GM18867 (cell line): ENCODE data around the gene PPIL4.
"Not testable (repeated sequence)": the region's sequence is repeated elsewhere in the genome, so short reads cannot be mapped to it uniquely, and the experiment has no call there.

Source experiments
- ATAC-seq: cut with Tn5 transposase; IDR thresholded peaks from one replicate; pipeline ENCODE4 v1.9.1; 2021; ENCODE audit warnings: mild to moderate bottlenecking, moderate library complexity; ENCODE audit not compliant: unreplicated experiment

The PPIL4 gene

DNA sequence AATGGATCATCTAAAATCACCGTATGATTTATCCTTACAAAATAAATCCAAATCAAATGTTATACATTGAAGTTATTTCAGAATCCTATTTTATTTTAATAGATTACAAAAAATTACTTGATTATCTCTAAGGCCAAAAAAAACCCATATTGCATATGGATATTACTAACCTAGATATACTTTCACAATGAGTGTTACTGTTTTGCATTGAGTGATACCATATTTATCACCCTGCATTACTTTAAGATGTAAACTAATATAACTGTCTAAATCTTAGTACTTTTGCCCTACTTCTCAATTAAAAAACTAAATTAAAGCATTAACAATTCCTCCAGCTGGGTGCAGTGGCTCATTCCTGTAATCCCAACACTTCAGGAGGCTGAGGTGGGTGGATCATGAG is 11.1 kb downstream of the PPIL4 start:
- no peak for ATAC-seq

DNA sequence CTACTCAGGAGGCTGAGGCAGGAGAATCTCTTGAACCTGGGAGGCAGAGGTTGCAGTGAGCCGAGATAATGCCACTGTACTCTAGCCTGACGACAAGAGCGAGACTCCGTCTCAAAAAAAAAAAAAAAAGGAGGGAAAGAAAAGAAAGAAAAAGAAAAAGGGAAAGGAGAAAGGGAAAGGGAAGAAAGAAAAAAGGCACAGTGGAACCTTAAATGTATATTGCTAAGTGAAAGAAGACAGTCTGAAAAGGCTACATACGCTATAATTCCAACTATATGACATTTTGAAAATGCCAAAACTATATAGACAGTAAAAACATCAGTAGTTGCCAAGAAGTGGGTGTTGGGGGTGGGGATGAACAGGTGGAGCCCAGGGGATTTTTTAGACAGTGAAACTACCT is 16.2 kb downstream of the PPIL4 start:
- no peak for ATAC-seq

DNA sequence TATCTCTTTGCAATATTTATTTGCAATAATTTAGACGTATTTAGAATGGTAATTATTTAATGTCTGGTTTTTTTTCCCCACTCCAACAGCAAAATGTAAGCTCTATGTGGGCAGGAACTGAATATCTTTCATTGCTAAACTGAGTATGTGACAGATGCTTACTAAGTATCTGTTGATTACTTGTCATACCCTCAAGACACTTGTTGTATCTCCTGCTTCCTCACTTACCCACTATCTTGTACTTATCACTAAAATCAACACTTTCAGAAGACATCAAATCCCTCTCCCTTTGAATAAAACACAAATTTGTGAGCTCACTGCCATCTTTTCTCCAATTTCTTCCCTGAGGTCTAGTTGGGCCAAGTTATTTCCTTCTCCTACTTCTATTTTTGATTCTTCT is 30.3 kb downstream of the PPIL4 start:
- no peak for ATAC-seq

DNA sequence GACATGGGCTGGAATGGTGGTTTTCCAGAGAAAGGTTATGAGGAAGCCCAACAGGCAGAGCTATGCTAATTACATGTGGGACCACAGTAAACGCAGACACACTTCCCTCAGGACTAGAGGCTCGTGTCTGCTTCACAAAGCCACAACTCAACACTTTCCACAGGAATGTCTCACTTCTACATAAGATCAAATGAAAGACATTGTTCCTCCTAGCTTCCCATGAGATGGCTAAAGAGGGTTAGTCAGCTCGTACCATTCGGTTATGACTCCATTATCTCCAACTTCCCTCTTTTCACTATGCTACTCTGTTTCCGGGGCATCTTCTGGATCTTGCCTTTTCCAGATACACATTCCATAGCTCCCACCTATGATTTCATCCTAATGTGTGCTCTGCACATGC is 31.9 kb downstream of the PPIL4 start:
- no peak for ATAC-seq

DNA sequence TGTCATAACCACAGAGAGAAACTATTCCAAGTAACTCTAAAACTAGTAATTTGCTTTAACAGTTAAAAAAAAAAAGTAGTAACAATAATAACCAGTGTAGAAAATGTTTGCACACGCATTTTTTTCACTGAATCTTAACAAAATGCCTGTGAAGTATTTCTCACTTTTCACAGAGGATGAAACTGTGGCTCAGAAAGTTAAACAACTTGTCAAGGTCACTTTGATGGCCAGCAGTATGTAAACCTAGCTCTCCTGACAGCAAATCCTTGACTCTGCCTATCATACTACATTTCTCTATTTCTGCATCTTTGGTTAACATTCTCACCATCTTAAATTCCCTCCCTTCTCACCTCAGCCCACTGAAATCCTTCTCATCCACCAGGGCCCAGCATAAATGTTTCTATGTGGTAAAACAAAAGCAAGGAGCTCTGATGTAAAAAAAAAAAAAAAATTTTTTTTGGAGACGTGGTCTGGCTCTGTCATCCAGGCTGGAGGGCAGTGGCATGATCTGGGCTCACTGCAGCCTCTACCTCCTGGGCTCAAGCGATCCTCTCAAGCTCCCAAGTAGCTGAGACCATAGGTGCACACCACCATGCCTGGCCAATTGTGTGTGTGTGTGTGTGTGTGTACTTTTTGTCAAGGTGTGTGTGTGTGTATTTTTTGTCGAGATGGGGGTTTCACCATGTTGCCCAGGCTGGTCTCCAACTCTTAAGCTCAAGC is 34.9 kb downstream of the PPIL4 start:
- no peak for ATAC-seq

DNA sequence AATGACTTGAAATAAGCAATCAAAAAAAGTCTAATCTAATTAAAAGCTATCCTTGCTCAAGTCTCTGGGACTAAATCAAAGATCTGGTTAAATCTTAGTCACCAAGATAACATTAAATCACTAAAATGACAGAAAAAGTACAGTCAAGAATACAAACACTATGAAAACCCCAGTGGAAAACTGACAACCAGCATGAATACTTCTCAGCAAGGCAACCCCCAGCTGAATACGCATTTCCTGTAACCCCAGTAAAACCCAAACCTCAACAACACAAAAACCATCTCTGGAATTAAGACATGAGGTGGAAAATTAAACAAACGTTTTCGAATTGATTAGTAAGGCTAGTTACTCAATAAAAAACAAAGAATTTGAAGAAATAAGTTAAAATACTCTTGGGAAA is 37.4 kb downstream of the PPIL4 start:
- ATAC-seq: no peak

DNA sequence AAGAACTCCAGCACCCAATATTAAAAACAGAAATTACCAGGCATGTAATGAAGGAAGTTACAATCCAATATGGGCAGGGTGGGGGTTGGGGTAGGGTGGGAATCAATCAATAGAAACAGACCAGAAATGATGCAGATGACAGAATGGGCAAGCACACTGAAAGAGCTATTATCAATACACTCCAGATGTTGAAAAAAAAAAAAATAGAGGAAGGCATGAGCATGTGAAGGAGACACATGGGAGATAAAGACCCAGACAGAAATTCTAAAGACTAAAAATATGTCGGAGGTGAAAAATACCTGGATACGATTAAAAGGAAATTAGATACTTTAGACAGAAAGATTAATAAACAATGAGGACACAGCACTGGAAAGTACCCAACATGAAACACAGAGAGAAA is 42.0 kb downstream of the PPIL4 start:
- no peak for ATAC-seq

DNA sequence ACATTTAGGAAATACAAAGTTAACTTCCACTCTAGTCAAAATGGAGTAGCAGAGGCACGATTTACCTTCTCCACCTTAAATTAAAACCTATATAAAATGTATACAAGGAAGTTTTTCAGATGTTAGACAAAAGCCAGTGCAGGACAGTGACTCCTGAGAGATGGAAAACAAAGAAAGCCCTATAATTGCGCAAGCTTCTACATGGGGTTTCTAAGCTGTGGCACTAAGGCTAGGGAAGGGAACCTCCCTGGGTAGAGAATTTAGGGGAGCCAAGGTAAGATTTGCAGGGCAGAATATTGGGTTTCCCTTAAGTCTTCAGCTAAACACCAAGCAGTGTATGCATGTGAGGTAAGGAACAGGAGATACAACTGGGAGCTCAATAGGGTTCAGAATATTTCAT is 42.6 kb downstream of the PPIL4 start:
- no peak for ATAC-seq

DNA sequence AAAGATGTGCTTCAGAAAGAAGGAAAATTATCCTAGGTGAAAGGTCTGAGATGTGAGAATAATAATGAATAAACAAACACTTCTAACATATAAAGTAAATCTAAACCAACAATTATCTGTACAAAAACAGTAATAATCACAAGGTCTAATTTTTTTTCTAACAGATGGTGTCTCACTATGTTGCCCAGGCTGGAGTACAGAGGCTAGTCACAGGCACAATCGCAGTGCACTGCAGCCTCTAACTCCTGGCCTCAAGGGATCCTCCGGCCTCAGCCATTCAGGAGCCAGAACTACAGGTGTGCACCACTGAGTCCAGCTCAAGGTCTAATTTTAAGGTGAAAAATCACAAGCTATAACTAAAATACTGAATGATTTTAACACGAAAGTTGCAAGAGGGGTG is 44.1 kb downstream of the PPIL4 start:
- ATAC-seq: no peak

DNA sequence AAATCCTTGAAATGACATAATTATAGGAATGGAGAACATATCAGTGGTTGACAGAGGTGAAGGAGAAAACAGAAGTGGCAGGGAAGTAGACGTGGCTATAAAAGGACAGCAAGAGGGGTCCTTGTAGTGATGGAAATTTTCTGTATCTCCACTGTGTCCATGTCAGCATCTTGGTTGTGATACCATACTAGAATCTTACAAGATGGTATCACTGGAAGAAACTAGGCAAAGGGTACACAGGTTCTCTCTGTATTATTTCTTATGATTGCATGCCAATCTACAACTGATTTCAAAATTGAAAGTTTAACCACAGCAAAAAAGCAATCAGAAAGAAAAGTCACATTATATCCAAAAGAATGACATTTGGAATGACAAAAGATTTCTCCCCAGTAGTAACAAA is 44.6 kb downstream of the PPIL4 start:
- ATAC-seq: no peak

DNA sequence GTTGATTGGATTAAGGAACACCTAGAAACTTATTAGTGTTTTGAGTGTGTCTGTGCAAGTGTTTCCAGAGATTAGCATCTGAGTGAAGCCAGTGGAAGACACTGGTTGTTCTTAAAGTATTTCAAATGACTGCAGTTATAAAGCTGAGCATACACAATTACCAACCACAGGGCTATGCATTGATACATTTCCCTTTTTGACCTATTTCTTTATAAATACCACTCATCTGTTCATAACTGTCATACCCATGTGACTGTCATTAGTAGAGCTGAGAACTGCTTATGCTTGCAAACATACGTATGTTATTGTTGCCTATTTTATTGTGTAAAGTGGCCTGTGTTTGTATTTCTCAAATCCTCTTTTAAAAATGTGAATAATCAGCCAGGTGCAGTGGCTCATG is 45.7 kb downstream of the PPIL4 start:
- no peak for ATAC-seq

DNA sequence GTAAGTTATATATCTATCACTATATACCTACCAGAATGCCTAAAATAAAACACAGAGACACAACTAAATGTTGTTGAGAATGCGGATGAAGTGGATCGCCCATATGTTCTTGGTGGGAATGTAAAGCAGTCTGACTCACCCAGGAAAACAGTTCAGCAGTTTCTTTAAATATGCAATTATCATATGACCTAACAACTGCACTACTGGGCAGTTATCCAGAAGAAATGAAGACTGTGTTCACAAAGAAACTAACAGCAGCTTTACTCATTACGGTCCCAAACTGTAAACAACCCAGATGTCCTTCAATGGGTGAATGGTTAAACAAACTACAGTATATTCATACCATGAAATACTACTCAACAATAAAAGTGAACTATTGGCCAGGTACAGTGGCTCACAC is 46.8 kb downstream of the PPIL4 start:
- no peak for ATAC-seq

DNA sequence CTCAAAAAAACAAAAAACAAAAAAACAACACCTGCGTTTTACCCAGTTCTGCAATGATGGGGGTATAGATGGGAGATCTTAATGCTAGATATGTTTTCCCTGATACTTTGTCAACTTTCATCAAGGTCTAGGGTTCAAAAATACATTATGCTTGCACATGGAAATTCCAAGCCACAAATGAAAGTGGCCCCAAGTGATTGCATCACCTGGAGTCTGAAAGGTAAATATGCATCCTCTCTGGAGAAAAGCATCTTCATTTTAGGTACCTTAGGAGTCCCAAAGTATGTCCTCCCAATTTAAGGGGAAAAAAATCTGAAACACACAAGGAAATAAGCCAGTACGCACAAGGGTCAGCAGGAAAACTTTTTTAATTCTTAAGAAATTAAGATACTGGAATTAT is 48.5 kb downstream of the PPIL4 start:
- no peak for ATAC-seq

DNA sequence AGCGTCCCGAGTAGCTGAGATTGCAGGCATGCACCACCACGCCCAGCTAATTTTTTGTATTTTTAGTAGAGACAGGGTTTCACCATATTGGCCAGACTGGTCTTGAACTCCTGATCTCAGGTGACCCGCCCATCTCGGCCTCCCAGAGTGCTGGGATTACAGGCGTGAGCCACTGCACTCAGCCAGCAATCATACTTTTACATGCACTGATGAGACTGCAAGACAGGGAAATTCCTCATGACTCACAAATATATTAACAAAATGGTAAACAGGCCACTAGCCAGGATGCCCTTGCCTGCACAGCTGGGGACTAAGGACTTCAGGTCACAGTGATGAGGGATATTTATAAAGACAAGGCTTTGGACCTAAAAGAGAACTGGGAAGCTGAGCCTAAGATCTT is 49.2 kb downstream of the PPIL4 start:
- peak; percentile 30 for ATAC-seq

DNA sequence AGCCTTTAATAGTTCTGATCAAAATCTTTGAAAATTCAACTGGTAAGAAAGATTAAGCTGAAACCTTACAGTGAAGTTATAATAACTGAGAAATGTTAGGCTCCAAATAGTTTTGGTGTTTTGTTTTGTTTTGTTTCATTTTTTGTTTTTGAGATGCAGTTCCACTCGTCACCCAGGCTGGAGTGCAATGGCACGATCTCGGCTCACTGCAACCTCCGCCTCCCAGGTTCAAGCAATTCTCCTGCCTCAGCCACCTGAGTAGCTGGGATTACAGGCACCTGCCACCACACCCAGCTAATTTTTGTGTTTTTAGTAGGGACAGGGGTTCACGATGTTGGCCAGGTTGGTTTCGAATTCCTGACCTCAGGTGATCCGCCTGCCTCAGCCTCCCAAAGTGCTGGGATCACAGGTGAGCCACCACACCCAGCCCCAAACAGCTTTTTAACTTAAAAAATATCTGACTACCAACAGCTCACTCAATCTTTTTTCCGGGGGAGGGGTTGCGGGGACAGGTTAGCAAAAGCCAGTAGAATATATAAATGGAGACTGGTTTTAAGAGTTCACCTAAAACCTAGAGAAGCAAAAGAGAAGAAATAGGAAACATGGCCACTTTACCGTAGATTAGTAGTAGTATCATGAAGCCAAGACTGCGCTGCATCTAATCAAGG is 50.4 kb downstream of the PPIL4 start:
- not testable (repeated sequence) for ATAC-seq

DNA sequence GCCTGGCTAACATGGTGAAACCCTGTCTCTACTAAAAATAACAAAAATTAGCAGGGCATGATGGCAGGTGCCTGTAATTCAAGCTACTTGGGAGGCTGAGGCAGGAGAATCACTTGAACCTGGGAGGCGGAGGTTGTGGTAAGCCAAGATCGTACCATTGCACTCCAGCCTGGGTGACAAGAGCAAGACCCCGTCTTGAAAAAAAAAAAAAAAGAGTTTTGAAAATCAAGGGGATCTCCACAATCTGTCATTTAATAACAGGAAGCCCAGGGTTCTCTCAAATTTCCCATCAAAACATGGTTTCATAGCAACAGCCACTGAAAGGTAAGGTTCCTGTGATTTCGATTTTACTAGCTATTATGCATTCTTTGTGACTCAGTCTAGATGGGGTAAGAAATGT is 51.0 kb downstream of the PPIL4 start:
- peak; percentile 75 for ATAC-seq

DNA sequence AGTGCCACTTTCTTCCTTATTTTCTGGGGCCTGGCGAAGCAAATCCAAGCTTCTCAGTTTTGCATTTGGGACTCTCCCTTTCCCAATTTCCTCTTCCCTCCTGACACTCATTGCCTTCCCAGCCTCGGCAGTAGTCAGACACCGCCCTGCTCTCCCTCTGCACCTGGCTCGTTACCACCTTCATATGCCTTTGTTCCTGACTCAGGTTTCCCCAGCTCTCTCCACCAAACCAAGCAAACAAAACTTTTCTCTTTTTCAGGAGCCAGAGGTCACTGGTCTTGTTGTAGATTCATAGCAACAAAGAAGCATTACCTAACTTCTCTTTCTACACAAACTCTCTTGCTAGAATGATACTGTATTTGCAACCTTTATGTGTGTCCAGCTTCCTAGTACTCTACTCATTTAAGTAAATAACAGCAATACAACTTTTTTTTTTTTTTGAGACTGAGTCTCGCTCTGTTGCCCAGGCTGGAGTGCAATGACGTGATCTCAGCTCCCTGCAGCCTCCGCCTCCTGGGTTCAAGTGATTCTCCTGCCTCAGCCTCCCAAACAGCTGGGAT is 52.0 kb downstream of the PPIL4 start:
- ATAC-seq: no peak

DNA sequence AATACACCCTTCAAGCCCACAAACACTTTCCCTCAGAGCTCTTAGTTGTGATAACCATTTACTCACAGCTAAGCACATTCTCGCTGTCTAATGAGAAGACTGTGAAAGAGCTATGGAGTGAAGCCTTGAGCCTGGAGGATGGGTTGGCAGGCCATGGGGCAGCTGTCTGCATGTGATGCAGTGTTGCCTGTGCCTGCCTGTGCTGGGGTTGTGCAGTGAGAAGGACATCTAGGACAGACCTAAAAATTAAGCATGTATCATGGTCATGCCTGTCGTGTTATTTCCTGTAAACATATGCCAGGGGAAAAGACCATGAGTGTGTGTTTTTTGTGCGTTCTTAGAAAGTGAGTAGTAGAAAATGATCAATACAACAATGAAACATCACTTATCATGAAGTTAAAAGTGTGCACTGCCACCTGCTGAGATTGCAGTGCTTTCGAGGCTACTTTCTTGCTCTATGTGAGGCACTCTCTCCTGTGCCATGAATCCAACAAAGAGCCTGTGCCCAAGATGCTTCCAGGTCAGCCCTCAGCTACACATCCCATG is 53.0 kb downstream of the PPIL4 start:
- no peak for ATAC-seq

DNA sequence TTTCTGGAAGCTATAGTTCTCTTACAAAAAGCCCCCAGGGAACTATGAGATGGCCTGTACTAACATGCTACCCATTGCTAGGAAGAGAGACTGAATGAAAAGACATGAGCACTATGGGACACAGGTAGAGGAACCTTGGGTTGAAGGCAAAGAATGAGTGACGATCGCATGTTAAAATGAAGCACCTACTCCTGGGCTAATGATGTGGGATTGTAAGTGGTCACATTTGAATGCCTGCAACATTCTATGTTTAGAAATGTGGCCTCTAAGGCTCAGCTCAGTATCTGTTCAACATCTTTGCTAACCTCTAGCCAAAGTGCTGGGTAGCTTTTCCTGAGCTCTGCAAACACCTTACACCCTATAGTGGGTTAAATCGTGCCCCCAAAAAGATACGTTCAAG is 55.9 kb downstream of the PPIL4 start:
- no peak for ATAC-seq

DNA sequence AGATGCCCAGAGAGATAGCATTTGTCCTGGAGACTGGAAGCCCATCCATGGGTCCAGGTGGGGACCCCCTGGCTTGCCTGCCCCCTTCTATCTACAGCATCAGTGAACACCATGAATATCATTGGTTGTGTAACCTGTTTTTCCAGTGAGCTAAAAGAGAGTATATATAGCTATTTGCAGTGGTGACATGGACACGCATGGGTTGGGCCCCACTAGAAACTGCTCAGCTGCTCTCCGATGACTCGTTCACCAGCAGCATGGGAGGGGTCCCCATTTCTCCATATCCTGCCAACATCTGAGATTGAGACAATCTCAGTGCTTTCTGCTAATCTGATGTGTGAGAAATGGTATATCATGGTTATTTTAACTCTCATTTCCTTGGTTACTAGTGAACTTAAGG is 57.0 kb downstream of the PPIL4 start:
- no peak for ATAC-seq

DNA sequence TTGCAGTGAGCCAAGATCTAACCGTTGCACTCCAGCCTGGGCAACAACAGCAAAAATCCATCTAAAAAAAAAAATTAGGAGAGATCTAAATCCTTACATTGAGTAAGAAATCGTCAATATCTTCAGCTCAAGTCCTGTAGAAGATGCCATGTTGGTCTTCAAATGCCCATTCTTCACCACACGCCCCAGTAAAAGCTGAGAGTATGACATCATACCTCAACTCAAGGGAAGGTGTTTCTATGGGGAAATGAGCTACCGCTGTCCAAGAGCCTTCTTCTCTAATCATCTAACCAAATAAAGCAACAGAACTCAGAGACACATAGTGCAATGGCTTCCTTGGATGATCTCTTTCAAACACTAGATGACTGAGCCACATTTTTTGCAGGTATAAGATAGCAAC is 58.5 kb downstream of the PPIL4 start:
- no peak for ATAC-seq
